ENCODE measurements around the gene GNLY.

DNA sequence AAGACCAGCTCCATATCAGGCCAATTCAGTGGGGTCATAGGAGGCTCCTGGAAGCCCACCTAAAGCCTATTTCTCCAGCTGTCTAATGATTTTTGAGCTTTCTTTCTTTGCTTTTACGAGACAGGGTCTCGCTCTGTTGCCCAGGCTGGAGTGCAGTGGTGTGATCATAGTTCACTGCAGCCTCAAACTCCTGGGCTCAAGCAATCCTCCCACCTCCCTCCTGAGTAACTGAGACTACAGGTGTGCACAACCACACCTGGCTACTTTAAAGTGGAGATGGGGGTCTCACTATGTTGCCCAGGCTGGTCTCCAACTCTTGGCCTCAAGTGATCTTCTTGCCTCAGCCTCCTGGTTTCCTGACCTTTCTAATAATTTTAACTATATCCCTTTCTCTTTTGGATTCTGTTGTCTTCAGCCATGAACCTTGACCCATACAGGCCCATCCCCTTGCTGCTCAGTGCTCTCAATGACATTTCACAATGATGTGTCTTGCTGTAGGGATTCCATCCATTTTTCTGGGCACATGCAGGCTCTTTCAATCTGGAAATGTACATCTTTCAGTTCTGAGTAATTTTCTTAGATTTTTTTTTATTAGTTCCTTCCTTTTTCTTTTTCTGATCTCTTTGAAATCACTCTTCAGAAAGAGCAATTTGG lies 29.7 kb downstream of the GNLY start:
- no peak for TF ChIP-seq ESRRG (CRISPR knock-in tag; IDR thresholded peaks at IDR 0.05)
- TF ChIP-seq TCF4 (CRISPR knock-in tag; IDR thresholded peaks at IDR 0.05; ENCODE audit: borderline replicate concordance): no peak
- TF ChIP-seq, protein P1, sequence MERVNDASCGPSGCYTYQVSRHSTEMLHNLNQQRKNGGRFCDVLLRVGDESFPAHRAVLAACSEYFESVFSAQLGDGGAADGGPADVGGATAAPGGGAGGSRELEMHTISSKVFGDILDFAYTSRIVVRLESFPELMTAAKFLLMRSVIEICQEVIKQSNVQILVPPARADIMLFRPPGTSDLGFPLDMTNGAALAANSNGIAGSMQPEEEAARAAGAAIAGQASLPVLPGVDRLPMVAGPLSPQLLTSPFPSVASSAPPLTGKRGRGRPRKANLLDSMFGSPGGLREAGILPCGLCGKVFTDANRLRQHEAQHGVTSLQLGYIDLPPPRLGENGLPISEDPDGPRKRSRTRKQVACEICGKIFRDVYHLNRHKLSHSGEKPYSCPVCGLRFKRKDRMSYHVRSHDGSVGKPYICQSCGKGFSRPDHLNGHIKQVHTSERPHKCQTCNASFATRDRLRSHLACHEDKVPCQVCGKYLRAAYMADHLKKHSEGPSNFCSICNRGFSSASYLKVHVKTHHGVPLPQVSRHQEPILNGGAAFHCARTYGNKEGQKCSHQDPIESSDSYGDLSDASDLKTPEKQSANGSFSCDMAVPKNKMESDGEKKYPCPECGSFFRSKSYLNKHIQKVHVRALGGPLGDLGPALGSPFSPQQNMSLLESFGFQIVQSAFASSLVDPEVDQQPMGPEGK (CRISPR knock-in tag; IDR thresholded peaks at IDR 0.05; ENCODE audit: borderline replicate concordance): no peak

Data from SK-N-SH treated with all-trans-retinoic acid at 6 μM for 48 hours (cell line).